GM19351 (cell line): ENCODE data around the gene PXYLP1.
"Not testable (repeated sequence)": the region's sequence is repeated elsewhere in the genome, so short reads cannot be mapped to it uniquely, and the experiment has no call there.

Experiments used
- ATAC-seq: cut with Tn5 transposase; IDR thresholded peaks from one replicate; pipeline ENCODE4 v1.9.1; 2021; ENCODE audit warnings: mild to moderate bottlenecking, moderate library complexity; ENCODE audit not compliant: unreplicated experiment

The PXYLP1 gene

DNA sequence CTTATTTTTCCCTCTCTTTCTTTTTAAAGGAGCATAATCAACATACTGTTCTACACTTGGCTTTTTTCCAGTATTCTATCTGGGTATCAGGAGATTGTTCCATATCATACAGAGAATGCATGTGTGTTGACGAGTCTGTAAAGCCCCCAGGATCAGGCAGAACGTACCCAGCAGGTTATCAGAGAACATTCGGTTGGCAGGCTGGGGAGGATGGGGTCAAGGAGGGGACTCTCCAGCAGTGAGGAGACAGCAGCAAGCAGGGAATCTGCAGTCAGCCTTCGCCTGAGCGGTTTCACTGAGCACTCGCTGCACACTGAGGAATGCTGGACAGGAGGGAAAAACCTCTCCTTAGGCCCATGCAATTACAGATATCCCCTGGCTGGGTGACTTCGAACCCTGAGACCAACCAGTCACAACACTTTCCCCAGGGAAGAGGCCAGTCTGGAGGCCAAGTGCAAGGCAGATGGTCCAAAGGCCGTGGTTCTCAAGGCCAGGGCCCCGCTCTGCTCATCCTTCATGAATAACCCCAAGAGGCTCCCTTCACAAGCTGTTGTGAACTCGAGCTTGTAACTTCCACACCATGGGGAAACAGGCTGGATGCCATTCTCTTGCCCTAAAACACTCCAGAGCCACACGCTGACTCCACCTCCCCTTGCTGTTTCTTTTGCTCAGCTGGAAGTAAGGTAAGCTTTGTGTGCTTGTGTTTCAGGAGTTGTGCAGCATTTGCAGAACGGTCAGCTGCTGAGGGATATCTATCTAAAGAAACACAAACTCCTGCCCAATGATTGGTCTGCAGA, 60.1 kb downstream of the PXYLP1 start:
- no peak for ATAC-seq

- ATAC-seq = no peak
Measured at GRCh38 chr3:141292356-141293058, 60.9 kb downstream of the PXYLP1 start.

DNA sequence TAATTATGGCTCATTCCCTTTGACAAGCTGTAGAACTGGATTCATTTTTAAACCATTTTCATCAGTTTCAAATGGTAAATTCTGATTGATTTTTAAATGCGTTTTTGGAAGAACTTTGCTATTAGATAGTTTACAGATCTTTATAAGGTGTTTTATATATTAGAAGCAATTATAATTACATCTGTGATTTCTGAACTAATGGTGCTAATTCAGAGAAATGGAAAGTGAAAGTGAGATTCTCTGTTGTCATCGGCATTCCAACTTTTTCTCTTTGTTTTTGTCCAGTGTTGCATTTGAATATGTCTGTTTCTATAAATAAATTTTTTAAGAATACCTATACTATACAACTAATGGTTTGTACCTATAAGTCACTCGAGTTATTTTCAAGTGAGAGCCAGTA, 62.7 kb downstream of the PXYLP1 start:
- ATAC-seq = no peak

- no peak for ATAC-seq
Measured at GRCh38 chr3:141294848-141295247, 63.2 kb downstream of the PXYLP1 start.

- ATAC-seq = not testable (repeated sequence)
Measured at GRCh38 chr3:141300426-141300825, 68.8 kb downstream of the PXYLP1 start.

DNA sequence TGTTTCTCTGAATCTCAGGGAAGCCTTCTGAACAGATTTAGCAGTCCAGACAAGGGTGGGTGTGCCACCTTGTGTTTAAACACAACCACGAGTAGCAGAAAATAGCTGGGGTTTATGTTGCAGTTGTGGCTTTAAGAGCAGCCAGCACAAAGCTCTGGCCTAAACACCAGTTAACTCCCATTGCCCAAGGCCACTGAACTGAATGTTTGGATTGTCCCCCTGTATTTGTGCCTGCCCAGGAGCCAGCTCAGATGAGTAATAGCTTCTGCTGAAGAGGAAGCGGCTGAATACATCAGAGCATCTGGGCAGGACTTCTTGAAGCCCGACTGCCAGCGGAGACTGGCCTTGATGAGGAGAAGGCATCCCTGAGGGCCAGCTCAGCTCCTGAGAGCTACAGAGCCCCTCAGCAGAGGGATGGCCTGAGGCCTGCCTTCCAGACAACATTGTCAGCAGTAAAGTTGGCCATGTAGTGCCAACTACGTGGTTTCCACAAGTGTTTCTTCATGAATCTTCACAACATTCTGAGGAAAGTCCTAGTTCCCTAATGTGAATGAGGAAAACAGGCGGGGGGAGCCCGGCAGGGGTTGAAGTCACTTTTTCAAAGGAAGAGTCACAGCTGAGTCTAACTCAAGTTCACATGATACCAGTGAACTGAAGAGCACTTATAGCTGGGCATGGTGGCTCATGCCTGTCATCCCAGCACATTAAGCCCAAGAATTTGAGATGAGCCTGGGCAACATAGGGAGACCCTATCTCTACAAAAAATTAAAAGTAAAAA, 70.9 kb downstream of the PXYLP1 start:
- no peak for ATAC-seq

GRCh38 chr3:141303481-141304223, 72.0 kb downstream of the PXYLP1 start:
- ATAC-seq = peak; percentile 82

DNA sequence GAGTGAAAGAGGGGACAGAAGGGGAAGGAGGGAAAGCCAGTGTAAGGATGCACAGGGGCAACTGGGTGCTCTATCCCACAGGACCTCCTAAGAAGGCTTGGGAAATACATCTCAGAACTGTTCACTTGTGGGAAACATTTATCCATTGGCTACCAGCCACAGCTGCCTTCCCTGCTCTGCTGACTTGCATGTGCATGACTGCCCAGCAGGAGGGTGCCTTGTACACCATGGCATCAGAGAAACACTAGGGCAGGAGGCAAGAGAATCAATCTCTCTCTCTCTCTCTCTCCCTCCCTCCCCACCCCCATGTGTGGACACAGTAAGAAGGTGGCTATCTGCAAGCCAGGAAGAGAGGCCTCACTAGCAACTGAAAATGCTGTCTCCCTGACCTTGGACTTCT, 73.8 kb downstream of the PXYLP1 start:
- ATAC-seq = no peak

DNA sequence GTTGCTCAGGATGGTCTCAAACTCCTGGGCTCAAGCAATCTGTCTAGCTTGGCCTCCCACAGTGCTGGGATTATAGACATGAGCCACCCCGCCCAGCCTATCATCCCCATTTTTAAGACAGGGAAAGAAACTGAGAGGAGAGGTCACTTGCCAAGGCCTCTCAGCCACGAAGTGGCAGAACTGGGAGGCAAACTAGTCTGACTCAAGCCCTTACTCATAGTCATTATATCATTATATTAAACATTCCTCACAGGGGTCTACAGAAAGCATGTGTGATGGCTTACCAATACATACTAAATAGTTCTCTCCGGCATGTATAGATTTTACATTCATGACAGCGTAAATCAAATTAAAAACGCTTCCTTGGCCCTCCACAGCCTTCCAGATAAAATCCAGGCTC, 74.7 kb downstream of the PXYLP1 start:
- ATAC-seq = no peak

DNA sequence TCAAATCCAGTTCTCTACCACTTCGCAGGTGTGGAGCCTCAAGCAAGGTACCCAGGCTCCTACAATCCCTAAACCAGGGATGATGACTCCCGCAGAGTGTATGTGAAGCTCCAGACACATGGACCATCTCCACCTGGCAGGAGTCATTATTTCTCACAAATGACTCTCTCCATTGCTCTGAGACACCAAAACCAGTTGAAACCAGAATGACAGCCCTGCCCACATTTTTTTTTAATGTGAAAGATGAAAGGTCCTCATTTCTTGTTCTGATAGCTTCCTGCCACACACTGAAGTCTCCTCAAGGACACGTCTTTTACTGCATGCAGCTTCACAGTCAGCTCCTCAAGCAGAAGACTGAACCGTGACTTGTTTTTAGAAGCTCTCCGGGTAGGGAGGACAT, 75.3 kb downstream of the PXYLP1 start:
- no peak for ATAC-seq

GRCh38 chr3:141307351-141308059, 75.9 kb downstream of the PXYLP1 start:
- no peak for ATAC-seq

GRCh38 chr3:141308588-141309218, 77.1 kb downstream of the PXYLP1 start:
- no peak for ATAC-seq

DNA sequence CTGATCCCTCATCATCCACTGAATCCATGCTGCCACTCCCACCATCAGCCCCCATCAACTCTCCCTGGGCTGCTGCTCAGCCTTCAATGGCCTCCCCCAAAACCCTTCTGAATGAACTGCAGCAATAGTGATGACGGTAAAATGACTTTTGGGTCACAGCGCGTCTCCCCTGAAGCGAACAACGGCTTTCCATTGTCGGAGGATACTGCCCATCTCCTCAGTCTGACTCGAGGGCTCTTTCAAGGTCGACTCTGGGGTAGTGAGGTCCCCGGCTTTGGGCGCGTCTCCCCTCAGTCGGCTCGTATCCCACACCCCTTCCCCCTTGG, 79.5 kb downstream of the PXYLP1 start:
- ATAC-seq = peak; percentile 10

- peak; percentile 97 for ATAC-seq
Measured at GRCh38 chr3:141311496-141312353, 80.1 kb downstream of the PXYLP1 start.

DNA sequence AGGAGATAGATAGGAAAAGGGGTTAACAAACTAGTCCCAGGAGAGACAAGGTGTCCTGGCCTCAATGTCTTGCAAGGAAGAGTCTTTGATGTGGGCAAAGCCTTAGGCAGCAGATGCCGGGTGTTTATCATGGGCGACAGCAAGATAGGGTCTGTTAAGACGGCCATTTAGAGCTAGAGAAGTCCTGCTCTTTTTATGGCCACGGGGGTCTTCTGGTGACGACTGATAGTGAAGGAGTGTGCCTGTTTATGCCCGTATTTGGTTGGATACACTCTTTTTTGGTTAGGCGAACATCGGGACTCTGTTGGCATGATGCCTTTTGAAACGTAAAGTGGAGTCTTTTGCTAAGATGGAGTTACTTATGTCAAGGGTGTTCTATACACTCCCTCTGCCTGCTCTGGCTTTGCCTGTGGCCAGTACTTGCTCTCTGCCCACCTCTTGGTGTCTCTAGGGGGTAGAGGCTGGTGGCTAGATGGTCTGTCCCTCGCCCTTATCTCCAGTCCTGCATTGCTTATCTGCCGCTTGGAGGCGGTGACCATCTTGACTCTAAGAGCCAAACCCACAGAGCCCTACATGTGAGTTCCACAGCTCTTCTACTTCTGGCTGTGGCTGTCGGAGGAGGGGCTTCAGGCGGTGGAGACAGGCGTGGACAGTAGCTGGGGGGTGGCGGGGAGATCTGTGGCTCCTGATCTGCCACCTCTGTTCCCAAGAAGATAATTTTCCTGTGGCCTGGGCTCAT, 80.9 kb downstream of the PXYLP1 start:
- ATAC-seq = no peak

DNA sequence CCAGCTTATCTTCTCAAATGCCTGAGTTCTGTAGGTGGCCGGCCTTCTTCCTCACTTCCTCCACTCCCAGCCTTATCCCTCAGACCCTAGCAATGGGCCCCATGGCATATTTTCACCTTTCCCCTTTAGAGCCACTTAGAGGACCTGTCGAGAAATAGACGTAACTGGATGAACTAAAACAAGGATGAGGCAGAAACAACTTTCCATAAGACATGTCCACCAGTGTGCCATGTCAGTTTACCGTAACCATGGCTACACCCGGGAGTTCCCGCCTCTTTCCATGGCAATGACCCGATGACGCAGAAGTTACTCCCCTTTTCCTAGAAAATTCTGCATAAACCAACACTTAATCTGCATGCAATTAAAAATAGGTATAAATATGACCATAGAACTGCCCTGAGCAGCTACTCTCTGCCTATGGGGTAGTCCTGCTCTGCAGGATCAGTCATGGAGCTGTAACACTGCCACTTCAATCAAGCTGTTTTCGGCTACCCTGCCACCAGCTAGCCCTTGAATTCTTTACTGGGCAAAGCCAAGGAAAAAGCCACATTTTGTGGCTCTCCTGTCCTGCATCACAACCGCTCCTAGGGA, 81.6 kb downstream of the PXYLP1 start:
- no peak for ATAC-seq

- not testable (repeated sequence) for ATAC-seq
Measured at GRCh38 chr3:141314415-141314814, 82.8 kb downstream of the PXYLP1 start.

- no peak for ATAC-seq
Measured at GRCh38 chr3:141316851-141317250, 85.2 kb downstream of the PXYLP1 start.
